ENCODE data around the gene ATF7IP.

Gene ATF7IP

DNA sequence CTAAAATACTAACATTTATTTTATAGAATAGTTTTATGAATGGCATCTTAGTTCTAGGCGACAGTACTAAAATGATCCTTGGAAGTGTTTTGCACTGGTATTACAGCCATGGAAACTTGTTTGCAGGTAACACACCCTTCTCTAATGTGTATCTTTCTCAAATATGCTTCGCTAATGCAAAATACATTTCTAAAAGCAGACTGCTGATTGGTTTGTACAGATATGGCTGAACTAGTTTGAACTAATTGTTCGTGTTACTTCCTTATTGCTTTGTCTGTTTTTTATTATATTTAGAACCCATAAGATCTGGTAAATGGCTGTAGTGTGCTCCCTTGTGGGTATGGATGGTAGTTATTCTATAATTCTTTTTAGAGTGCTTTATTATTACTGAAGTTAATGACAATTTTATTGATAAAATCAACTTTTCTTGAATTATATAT lies 53.0 kb downstream of the ATF7IP start:
- TF ChIP-seq, protein P1, sequence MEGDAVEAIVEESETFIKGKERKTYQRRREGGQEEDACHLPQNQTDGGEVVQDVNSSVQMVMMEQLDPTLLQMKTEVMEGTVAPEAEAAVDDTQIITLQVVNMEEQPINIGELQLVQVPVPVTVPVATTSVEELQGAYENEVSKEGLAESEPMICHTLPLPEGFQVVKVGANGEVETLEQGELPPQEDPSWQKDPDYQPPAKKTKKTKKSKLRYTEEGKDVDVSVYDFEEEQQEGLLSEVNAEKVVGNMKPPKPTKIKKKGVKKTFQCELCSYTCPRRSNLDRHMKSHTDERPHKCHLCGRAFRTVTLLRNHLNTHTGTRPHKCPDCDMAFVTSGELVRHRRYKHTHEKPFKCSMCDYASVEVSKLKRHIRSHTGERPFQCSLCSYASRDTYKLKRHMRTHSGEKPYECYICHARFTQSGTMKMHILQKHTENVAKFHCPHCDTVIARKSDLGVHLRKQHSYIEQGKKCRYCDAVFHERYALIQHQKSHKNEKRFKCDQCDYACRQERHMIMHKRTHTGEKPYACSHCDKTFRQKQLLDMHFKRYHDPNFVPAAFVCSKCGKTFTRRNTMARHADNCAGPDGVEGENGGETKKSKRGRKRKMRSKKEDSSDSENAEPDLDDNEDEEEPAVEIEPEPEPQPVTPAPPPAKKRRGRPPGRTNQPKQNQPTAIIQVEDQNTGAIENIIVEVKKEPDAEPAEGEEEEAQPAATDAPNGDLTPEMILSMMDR (IDR thresholded peaks at IDR 0.05): peak; percentile 36; the same call in 1 of the 2 replicates

- TF ChIP-seq, protein P1 (IDR thresholded peaks at IDR 0.05): no peak
These were observed 57.2 kb downstream of the ATF7IP start for GRCh38 chr12:14422516-14423230.

GRCh38 chr12:14424545-14424944 lies 59.1 kb downstream of the ATF7IP start:
- TF ChIP-seq, protein P1 (IDR thresholded peaks at IDR 0.05): no peak

- TF ChIP-seq, protein P1 (IDR thresholded peaks at IDR 0.05): no peak
These were observed 61.3 kb downstream of the ATF7IP start for GRCh38 chr12:14426792-14427191.

GRCh38 chr12:14427929-14428328 lies 62.4 kb downstream of the ATF7IP start:
- TF ChIP-seq, protein P1 (IDR thresholded peaks at IDR 0.05): no peak

- TF ChIP-seq, protein P1 (IDR thresholded peaks at IDR 0.05): no peak
These were observed 65.0 kb downstream of the ATF7IP start for GRCh38 chr12:14430394-14430986.

DNA sequence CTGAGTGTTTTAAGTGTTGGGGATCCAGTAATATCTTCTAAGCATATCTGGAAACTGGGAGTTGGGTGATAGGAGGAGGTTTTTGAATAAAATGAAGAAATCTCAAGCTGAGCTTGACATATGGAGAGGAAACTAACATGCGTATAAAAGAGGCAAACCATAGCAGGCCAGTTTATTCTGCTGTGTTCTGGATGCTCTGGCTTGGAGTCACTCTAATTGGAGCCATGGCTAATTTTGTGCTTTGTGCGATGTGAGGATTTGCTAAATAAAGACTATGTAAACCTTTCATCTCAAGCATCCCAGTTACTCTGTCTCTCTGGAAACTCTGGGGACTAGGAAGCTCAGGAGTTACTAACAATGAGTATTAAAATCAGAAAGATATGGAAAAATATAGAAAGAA lies 66.5 kb downstream of the ATF7IP start:
- TF ChIP-seq, protein P1 (IDR thresholded peaks at IDR 0.05): no peak
